HEK293 (cell line): ENCODE data around the gene RTTN.

Source experiments
- CTCF ChIA-PET: fragments of 350-600 bp; formaldehyde crosslinking; extraction: SDS; loops from one replicate; lab custom pipeline; 2021; ENCODE audit warnings: antibody characterized with exemption; lab: Yijun Ruan, JAX
- POLR2A ChIA-PET: fragments of 300-600 bp; formaldehyde crosslinking; extraction: SDS; loops from one replicate; lab custom pipeline; 2020; ENCODE audit warnings: antibody characterized with exemption, inconsistent platforms; lab: Yijun Ruan, JAX
- H3K27ac ChIP-seq: fragments of 200-500 bp; sonication (Bioruptor generic); 2 replicates; pipeline ENCODE4 v1.5.1; 2014; ENCODE audit warnings: low read depth, low read length, control low read depth, inconsistent platforms; ENCODE audit errors: extremely low read depth
- H3K36me3 ChIP-seq, 2 experiments: fragments of 200-500 bp in 1 of 2; sonication (Bioruptor generic) in 1 of 2; 1 replicate in 1 of 2; 2 replicates in 1 of 2; pipeline ENCODE4 v1.5.1; 2014 to 2017; ENCODE audit warnings: inconsistent platforms in 2 of 2, low read length in 2 of 2; ENCODE audit not compliant: control insufficient read depth in 2 of 2, insufficient read depth in 1 of 2
- H3K4me1 ChIP-seq: fragments of 200-500 bp; sonication (Bioruptor generic); 2 replicates; pipeline ENCODE4 v1.5.1; 2014; ENCODE audit warnings: mild to moderate bottlenecking, low read length, inconsistent platforms; ENCODE audit not compliant: control insufficient read depth, insufficient read depth
- H3K4me3 ChIP-seq: 2 replicates; pipeline ENCODE4 v1.5.1; 2011; ENCODE audit warnings: low read depth, mild to moderate bottlenecking, control low read depth, low read length, moderate library complexity
- H3K9me3 ChIP-seq: fragments of 200-500 bp; sonication (Bioruptor generic); 2 replicates; pipeline ENCODE4 v1.5.1; 2014; ENCODE audit warnings: low read depth, low read length, inconsistent platforms; ENCODE audit not compliant: control insufficient read depth, insufficient read depth
- SCRT1 ChIP-seq: fragments of 450-650 bp; formaldehyde crosslinking; IDR thresholded peaks from 2 replicates; pipeline ENCODE4 v1.5.1; 2016; ENCODE audit warnings: missing biosample characterization, missing genetic modification characterization, borderline replicate concordance
- ZBTB7A ChIP-seq: fragments of 450-650 bp; formaldehyde crosslinking; IDR thresholded peaks from 2 replicates; pipeline ENCODE4 v1.5.1; 2016; ENCODE audit warnings: low read depth, missing biosample characterization, missing genetic modification characterization
- ZNF24 ChIP-seq: fragments of 450-650 bp; formaldehyde crosslinking; IDR thresholded peaks from 2 replicates; pipeline ENCODE4 v1.5.1; 2016; ENCODE audit warnings: missing biosample characterization, missing genetic modification characterization
- ZNF248 ChIP-seq: fragments of 450-650 bp; formaldehyde crosslinking; IDR thresholded peaks from 2 replicates; pipeline ENCODE4 v1.5.1; 2017; ENCODE audit warnings: missing biosample characterization, missing genetic modification characterization
- ZNF274 ChIP-seq, 2 experiments: fragments of 200-500 bp in 1 of 2; fragments of 450-650 bp in 1 of 2; sonication (Bioruptor generic) in 1 of 2; formaldehyde crosslinking in 1 of 2; IDR thresholded peaks; 2 replicates each; pipeline versions ENCODE4 v1.5.1 to v1.6.1; 2014 to 2016; ENCODE audit warnings: borderline replicate concordance in 1 of 2, inconsistent platforms in 1 of 2, low read length in 1 of 2, missing biosample characterization in 1 of 2, missing genetic modification characterization in 1 of 2
- ZNF292 ChIP-seq: fragments of 450-650 bp; formaldehyde crosslinking; IDR thresholded peaks from 2 replicates; pipeline ENCODE4 v1.5.1; 2016; ENCODE audit warnings: low read depth, missing biosample characterization, missing genetic modification characterization, borderline replicate concordance
- ZNF341 ChIP-seq: fragments of 450-650 bp; formaldehyde crosslinking; IDR thresholded peaks from 2 replicates; pipeline ENCODE4; 2016; ENCODE audit warnings: low read depth, missing biosample characterization, missing genetic modification characterization
- ZNF37A ChIP-seq: fragments of 450-650 bp; IDR thresholded peaks from 2 replicates; pipeline ENCODE4 v1.5.1; 2018; ENCODE audit warnings: missing biosample characterization, missing genetic modification characterization
- ZNF404 ChIP-seq: fragments of 450-650 bp; formaldehyde crosslinking; IDR thresholded peaks from 2 replicates; pipeline ENCODE4 v1.5.1; 2017; ENCODE audit warnings: missing biosample characterization, missing genetic modification characterization
- ZNF510 ChIP-seq: fragments of 450-650 bp; formaldehyde crosslinking; IDR thresholded peaks from 2 replicates; pipeline ENCODE4 v1.5.1; 2018; ENCODE audit warnings: mild to moderate bottlenecking, missing genetic modification characterization, missing biosample characterization; ENCODE audit not compliant: insufficient replicate concordance
- ZNF529 ChIP-seq: fragments of 450-650 bp; formaldehyde crosslinking; IDR thresholded peaks from 2 replicates; pipeline ENCODE4 v1.5.1; 2017; ENCODE audit warnings: missing genetic modification characterization, missing biosample characterization; ENCODE audit not compliant: insufficient replicate concordance
- ZNF561 ChIP-seq: fragments of 450-650 bp; IDR thresholded peaks from 2 replicates; pipeline ENCODE4 v1.5.1; 2018; ENCODE audit warnings: missing biosample characterization, missing genetic modification characterization, borderline replicate concordance
- ZNF624 ChIP-seq: fragments of 450-650 bp; formaldehyde crosslinking; IDR thresholded peaks from 2 replicates; pipeline ENCODE4 v1.5.1; 2017; ENCODE audit warnings: missing biosample characterization, missing genetic modification characterization
- ZNF707 ChIP-seq: fragments of 450-650 bp; formaldehyde crosslinking; IDR thresholded peaks from 2 replicates; pipeline ENCODE4 v1.5.1; 2016; ENCODE audit warnings: missing biosample characterization, missing genetic modification characterization
- TF ChIP-seq, protein P1 (sequence below): fragments of 450-650 bp; formaldehyde crosslinking; conservative IDR thresholded peaks from 2 replicates; pipeline ENCODE4 v1.5.1; 2016; ENCODE audit warnings: low read depth, missing biosample characterization, missing genetic modification characterization
- TF ChIP-seq, protein P2 (sequence below): fragments of 450-650 bp; formaldehyde crosslinking; IDR thresholded peaks from 2 replicates; pipeline ENCODE4 v1.5.1; 2016; ENCODE audit warnings: missing biosample characterization, missing genetic modification characterization
- TF ChIP-seq, protein P3 (sequence below): fragments of 450-650 bp; formaldehyde crosslinking; IDR thresholded peaks from 2 replicates; pipeline ENCODE4 v1.5.1; 2016; ENCODE audit warnings: missing biosample characterization, missing genetic modification characterization
- TF ChIP-seq, protein P4 (sequence below): fragments of 450-650 bp; formaldehyde crosslinking; IDR thresholded peaks from 2 replicates; pipeline ENCODE4 v1.5.1; 2016; ENCODE audit warnings: missing biosample characterization, missing genetic modification characterization
- TF ChIP-seq, protein P5 (sequence below): fragments of 450-650 bp; formaldehyde crosslinking; IDR thresholded peaks from 2 replicates; pipeline ENCODE4 v1.5.1; 2017; ENCODE audit warnings: missing biosample characterization, missing genetic modification characterization
- TF ChIP-seq, protein P6 (sequence below): fragments of 450-650 bp; formaldehyde crosslinking; IDR thresholded peaks from 2 replicates; pipeline ENCODE4 v1.5.1; 2016; ENCODE audit warnings: missing biosample characterization, missing genetic modification characterization

Gene RTTN

DNA sequence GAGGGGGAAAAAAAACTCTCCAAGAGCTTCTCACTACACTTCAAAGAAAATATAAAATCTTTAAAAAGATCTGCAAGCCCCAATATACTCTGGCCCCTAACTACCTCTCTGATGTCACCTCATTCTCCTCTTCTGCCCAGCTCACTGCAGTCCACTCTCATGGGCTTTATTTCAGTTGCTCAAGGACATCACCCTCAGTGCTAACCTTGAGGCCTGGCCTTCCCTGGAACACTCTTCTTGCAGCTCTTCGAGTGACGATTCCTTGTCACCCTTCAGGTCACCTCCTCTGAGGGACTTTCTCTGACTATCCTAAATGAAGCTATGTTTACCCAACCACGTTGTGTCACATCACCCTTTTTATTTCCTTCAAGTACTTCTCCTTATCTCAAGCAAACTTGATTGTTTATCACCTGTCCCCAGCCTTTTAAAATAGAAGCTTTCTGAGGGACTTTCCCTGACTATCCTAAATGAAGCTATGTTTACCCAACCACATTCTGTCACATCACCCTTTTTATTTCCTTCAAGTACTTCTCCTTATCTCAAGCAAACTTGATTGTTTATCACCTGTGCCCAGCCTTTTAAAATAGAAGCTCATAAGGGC lies 10.4 kb downstream of the RTTN start (continued):
- TF ChIP-seq, protein P1, sequence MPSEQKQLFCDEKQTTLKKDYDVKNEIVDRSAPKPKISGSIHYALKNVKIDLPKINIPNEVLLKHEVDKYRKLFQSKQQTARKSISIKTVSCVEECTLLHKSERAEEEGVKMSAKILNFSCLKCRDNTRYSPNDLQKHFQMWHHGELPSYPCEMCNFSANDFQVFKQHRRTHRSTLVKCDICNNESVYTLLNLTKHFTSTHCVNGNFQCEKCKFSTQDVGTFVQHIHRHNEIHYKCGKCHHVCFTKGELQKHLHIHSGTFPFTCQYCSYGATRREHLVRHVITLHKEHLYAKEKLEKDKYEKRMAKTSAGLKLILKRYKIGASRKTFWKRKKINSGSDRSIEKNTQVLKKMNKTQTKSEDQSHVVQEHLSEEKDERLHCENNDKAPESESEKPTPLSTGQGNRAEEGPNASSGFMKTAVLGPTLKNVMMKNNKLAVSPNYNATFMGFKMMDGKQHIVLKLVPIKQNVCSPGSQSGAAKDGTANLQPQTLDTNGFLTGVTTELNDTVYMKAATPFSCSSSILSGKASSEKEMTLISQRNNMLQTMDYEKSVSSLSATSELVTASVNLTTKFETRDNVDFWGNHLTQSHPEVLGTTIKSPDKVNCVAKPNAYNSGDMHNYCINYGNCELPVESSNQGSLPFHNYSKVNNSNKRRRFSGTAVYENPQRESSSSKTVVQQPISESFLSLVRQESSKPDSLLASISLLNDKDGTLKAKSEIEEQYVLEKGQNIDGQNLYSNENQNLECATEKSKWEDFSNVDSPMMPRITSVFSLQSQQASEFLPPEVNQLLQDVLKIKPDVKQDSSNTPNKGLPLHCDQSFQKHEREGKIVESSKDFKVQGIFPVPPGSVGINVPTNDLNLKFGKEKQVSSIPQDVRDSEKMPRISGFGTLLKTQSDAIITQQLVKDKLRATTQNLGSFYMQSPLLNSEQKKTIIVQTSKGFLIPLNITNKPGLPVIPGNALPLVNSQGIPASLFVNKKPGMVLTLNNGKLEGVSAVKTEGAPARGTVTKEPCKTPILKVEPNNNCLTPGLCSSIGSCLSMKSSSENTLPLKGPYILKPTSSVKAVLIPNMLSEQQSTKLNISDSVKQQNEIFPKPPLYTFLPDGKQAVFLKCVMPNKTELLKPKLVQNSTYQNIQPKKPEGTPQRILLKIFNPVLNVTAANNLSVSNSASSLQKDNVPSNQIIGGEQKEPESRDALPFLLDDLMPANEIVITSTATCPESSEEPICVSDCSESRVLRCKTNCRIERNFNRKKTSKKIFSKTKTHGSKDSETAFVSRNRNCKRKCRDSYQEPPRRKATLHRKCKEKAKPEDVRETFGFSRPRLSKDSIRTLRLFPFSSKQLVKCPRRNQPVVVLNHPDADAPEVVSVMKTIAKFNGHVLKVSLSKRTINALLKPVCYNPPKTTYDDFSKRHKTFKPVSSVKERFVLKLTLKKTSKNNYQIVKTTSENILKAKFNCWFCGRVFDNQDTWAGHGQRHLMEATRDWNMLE: no peak
- TF ChIP-seq ZNF510 (no peak), ZNF529 (tag by site-specific recombination) (no peak)

DNA sequence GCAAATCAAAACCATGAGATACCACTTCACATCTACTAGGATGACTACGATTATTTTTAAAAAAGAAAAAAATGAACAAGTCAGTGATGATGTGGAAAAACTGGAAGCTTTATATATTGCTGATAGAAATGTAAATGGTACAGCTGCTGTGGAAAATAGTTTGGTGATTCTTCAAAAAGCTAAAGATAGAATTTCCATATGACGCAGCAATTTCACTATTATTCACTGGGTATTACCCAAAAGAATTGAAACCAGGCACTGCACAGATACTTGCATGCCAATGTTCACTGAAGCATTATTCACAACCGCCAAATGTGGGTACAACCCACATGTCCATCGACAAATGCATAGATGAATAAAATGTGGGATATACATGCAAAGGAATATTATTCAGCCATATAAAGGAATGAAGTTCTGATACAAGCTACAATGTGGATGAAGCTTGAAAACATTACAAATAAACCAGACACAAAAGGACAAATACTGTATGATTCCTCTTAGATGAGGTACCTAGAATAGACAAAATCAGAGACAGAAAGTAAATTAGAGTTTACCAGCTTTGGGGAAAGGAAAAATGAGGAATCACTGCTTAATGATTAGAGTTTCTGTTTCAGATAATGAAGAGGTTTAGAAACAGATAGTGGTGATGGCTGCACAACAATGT lies 11.1 kb downstream of the RTTN start:
- TF ChIP-seq ZBTB7A (no peak), ZNF341 (no peak), ZNF292 (no peak), ZNF561 (tag by site-specific recombination) (no peak), ZNF274 (IDR thresholded peaks at IDR 0.05; ENCODE audit: low read length) (no peak), ZNF274 (tag by site-specific recombination; IDR thresholded peaks at IDR 0.05; ENCODE audit: borderline replicate concordance) (no peak), ZNF624 (tag by site-specific recombination) (no peak), ZNF37A (tag by site-specific recombination) (no peak), SCRT1 (tag by site-specific recombination) (no peak)
- TF ChIP-seq, protein P2, sequence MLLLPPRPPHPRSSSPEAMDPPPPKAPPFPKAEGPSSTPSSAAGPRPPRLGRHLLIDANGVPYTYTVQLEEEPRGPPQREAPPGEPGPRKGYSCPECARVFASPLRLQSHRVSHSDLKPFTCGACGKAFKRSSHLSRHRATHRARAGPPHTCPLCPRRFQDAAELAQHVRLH (tag by site-specific recombination): no peak
- TF ChIP-seq, all 188 proteins: peak for 0
- H3K27ac ChIP-seq: no peak overlapping the region
- POLR2A ChIA-PET: no interaction called here

DNA sequence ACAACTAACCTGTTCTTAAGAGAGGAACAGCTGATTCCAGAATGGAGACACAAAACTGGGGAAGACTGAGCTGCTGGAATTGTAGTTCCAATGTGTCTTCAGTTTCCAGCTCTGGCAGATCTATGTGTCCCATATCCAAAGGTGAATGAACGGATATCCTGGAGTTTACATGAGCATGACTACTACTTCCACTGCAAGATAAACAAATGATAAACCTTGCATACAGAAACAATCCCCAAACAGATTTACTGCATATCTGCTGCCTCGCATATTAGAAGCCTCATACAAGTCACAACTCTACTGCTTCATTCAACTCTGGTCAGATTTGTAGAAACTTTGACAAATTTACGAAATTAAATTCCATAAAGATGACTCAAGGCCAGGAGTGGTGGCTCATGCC lies 15.0 kb downstream of the RTTN start:
- ChIA-PET CTCF (interaction anchor here (1.2 to 13.3 kb wide), 2 partner anchors 244 to 261 kb away, joined by 3 to 208 read pairs; no protein-coding TSS in a partner anchor), POLR2A (no interaction called here)
- Histone ChIP-seq H3K27ac (no peak overlapping the region), H3K4me1 (no peaks in the 10 kb centered on the region), H3K9me3 (no peaks in the 10 kb centered on the region), H3K4me3 (no peak overlapping the region), H3K36me3 (peaks cover 81 to 90% of the 10 kb centered on the region in 2 experiments)
- TF ChIP-seq ZNF37A (tag by site-specific recombination) (no peak), ZNF24 (tag by site-specific recombination) (no peak), ZNF248 (tag by site-specific recombination) (no peak), ZNF404 (tag by site-specific recombination) (no peak), ZNF707 (tag by site-specific recombination) (no peak)
- TF ChIP-seq, protein P3, sequence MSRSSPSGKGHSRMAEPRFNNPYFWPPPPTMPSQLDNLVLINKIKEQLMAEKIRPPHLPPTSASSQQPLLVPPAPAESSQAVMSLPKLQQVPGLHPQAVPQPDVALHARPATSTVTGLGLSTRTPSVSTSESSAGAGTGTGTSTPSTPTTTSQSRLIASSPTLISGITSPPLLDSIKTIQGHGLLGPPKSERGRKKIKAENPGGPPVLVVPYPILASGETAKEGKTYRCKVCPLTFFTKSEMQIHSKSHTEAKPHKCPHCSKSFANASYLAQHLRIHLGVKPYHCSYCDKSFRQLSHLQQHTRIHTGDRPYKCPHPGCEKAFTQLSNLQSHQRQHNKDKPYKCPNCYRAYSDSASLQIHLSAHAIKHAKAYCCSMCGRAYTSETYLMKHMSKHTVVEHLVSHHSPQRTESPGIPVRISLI (tag by site-specific recombination): no peak
- TF ChIP-seq, protein P4, sequence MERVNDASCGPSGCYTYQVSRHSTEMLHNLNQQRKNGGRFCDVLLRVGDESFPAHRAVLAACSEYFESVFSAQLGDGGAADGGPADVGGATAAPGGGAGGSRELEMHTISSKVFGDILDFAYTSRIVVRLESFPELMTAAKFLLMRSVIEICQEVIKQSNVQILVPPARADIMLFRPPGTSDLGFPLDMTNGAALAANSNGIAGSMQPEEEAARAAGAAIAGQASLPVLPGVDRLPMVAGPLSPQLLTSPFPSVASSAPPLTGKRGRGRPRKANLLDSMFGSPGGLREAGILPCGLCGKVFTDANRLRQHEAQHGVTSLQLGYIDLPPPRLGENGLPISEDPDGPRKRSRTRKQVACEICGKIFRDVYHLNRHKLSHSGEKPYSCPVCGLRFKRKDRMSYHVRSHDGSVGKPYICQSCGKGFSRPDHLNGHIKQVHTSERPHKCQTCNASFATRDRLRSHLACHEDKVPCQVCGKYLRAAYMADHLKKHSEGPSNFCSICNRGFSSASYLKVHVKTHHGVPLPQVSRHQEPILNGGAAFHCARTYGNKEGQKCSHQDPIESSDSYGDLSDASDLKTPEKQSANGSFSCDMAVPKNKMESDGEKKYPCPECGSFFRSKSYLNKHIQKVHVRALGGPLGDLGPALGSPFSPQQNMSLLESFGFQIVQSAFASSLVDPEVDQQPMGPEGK (tag by site-specific recombination): no peak
- TF ChIP-seq, protein P5, sequence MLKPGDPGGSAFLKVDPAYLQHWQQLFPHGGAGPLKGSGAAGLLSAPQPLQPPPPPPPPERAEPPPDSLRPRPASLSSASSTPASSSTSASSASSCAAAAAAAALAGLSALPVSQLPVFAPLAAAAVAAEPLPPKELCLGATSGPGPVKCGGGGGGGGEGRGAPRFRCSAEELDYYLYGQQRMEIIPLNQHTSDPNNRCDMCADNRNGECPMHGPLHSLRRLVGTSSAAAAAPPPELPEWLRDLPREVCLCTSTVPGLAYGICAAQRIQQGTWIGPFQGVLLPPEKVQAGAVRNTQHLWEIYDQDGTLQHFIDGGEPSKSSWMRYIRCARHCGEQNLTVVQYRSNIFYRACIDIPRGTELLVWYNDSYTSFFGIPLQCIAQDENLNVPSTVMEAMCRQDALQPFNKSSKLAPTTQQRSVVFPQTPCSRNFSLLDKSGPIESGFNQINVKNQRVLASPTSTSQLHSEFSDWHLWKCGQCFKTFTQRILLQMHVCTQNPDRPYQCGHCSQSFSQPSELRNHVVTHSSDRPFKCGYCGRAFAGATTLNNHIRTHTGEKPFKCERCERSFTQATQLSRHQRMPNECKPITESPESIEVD: no peak
- TF ChIP-seq, protein P6, sequence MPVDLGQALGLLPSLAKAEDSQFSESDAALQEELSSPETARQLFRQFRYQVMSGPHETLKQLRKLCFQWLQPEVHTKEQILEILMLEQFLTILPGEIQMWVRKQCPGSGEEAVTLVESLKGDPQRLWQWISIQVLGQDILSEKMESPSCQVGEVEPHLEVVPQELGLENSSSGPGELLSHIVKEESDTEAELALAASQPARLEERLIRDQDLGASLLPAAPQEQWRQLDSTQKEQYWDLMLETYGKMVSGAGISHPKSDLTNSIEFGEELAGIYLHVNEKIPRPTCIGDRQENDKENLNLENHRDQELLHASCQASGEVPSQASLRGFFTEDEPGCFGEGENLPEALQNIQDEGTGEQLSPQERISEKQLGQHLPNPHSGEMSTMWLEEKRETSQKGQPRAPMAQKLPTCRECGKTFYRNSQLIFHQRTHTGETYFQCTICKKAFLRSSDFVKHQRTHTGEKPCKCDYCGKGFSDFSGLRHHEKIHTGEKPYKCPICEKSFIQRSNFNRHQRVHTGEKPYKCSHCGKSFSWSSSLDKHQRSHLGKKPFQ: no peak

More for the DNA sequence above, 11.1 kb downstream of the RTTN start:
- no peaks in the 10 kb centered on the region for H3K9me3 ChIP-seq
- H3K36me3 ChIP-seq: peaks cover 86 to 88% of the 10 kb centered on the region in 2 experiments
- no peak overlapping the region for H3K4me3 ChIP-seq
- CTCF ChIA-PET: interaction anchor here (0.6 to 13.3 kb wide), 18 partner anchors 8 to 257 kb away, joined by 3 to 208 read pairs (median 5); no protein-coding TSS in a partner anchor
- no peaks in the 10 kb centered on the region for H3K4me1 ChIP-seq
